H9 (cell line): ENCODE results near the gene USP26. TPM values are rescaled to one million over a fixed set of nuclear protein-coding genes. Genes with fewer than 3 reads are reported as not detected.

ENCODE experiments used
- total RNA-seq: library from RNA; stranded (reverse); gene quantifications from 2 replicates; pipeline ENCODE4 v1.2.1, GENCODE V29; 2021

The USP26 gene
- total RNA-seq, 1 experiment from 2014 or later = not detected

Other genes with a start within 250 kb of the USP26 start
- 3.9 and 4.8 TPM in 2 replicates for gene HS6ST2, start 138.5 kb downstream of the USP26 start, total RNA-seq
- gene TFDP3, start 121.2 kb upstream of the USP26 start, total RNA-seq = not detected in 2 replicates